ENCODE results near the gene HIP1.

The HIP1 gene

DNA sequence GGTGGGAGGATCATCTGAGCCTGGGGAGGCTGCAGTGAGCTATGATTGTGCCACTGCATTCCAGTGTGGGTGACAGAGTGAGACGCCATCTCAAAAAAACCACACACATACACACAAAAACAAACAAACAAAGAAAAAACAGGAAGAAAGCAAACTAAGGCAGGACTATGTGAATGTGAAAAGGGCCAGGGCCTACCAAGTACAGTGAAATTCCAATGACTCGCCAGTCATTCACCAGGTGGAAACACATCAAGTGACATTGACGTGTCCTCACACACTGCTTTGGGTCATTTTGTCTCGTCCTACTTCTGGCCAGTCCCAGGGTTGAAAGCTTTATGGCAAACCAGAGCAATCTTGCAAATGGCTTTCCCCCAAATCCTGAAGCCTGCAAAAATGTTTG is 79.9 kb downstream of the HIP1 start:
- TF ChIP-seq, protein P1, sequence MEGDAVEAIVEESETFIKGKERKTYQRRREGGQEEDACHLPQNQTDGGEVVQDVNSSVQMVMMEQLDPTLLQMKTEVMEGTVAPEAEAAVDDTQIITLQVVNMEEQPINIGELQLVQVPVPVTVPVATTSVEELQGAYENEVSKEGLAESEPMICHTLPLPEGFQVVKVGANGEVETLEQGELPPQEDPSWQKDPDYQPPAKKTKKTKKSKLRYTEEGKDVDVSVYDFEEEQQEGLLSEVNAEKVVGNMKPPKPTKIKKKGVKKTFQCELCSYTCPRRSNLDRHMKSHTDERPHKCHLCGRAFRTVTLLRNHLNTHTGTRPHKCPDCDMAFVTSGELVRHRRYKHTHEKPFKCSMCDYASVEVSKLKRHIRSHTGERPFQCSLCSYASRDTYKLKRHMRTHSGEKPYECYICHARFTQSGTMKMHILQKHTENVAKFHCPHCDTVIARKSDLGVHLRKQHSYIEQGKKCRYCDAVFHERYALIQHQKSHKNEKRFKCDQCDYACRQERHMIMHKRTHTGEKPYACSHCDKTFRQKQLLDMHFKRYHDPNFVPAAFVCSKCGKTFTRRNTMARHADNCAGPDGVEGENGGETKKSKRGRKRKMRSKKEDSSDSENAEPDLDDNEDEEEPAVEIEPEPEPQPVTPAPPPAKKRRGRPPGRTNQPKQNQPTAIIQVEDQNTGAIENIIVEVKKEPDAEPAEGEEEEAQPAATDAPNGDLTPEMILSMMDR (IDR thresholded peaks at IDR 0.05; ENCODE audit: control insufficient read depth, extremely low read depth, insufficient read depth), result no peak
- DNase-seq (ENCODE audit: low read depth), result no peak

GRCh38 chr7:75658369-75658768 is 80.4 kb downstream of the HIP1 start:
- no peak for DNase-seq (ENCODE audit: low read depth)
- TF ChIP-seq, protein P1 (IDR thresholded peaks at IDR 0.05; ENCODE audit: control insufficient read depth, extremely low read depth, insufficient read depth), result no peak
- H3K4me3 ChIP-seq (ENCODE audit: low read depth, low read length), result no peak overlapping the region

More for the DNA sequence above, 79.9 kb downstream of the HIP1 start:
- no peak overlapping the region for H3K4me3 ChIP-seq (ENCODE audit: low read depth, low read length)

DNA sequence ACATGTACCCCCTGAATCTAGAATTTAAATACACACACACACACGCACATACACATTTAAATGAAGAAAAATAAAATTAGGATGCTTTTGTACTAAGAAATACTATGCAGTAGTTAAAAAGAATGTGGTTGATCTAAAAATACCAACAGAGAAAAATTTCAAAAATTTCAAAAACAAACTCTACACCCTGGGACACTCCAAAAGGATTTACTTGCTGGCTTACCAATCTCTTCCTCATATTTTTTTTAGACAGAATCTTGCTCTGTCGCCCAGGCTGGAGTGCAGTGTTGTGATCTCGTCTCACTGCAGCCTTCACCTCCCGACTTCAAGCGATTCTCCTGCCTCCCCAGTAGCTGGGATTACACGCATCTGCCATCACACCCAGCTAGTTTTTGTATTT is 80.9 kb downstream of the HIP1 start:
- TF ChIP-seq, protein P1 (IDR thresholded peaks at IDR 0.05; ENCODE audit: control insufficient read depth, extremely low read depth, insufficient read depth), result no peak
- H3K4me3 ChIP-seq (ENCODE audit: low read depth, low read length), result no peak overlapping the region
- no peak for DNase-seq (ENCODE audit: low read depth)

GRCh38 chr7:75656740-75657139 is 82.0 kb downstream of the HIP1 start:
- TF ChIP-seq, protein P1 (IDR thresholded peaks at IDR 0.05; ENCODE audit: control insufficient read depth, extremely low read depth, insufficient read depth), result no peak
- DNase-seq (ENCODE audit: low read depth), result no peak
- no peak overlapping the region for H3K4me3 ChIP-seq (ENCODE audit: low read depth, low read length)

DNA sequence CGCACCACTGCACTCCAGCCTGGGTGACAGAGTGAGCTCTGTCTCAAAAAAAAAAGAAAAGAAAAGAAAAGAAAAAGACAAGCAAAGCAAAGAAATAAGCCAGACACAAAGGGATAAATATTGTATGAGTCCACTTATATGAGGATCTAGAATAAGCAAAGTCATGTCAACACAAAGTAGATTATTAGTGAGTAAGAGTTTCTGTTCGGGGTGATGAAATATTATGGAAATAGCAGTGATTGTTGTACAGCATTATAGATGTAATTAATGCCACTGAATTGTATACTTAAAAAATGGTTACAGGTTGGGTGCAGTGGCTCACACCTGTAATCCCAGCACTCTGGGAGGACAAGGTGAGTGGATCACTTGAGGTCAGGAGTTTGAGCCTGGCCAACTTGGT is 83.2 kb downstream of the HIP1 start:
- DNase-seq (ENCODE audit: low read depth), result no peak
- no peak overlapping the region for H3K4me3 ChIP-seq (ENCODE audit: low read depth, low read length)
- TF ChIP-seq, protein P1 (IDR thresholded peaks at IDR 0.05; ENCODE audit: control insufficient read depth, extremely low read depth, insufficient read depth), result no peak

DNA sequence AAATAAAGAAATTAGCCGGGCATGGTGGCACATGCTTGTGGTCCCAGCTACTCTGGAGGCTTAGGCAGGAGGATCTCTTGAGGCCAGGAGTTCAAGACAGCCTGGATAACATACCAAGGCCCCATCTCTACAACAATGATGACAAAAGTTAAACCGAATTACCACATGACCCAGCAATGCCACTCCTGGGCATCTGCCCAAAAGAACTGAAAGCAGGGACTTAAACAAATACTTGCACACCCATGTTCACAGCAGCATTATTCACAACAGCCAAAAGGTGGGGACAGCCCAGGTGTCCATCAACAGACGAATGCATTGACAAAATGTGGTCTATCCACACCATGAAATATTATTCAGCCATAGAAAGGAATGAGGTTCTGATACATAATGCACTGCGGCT is 83.9 kb downstream of the HIP1 start:
- peak; percentile 7 for DNase-seq (ENCODE audit: low read depth)
- no peak overlapping the region for H3K4me3 ChIP-seq (ENCODE audit: low read depth, low read length)
- TF ChIP-seq, protein P1 (IDR thresholded peaks at IDR 0.05; ENCODE audit: control insufficient read depth, extremely low read depth, insufficient read depth), result no peak

DNA sequence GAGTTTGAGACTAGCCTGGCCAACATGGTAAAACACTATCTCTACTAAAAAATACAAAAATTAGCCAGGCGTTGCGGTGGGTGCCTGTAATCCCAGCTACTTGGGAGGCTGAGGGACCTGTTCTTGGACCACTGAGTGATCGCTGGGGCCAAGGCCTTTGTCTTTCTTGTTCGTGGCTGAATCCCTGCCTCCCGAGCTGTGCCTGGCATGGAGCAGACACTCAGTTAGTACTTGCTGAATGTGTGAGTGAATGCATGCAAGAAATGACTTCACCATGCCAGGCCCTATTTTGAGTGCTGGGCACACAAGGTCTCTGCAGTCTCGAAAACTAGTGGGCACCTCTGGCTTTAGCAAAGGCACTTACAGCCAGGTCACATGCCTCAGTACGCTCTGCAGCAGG is 85.1 kb downstream of the HIP1 start:
- TF ChIP-seq, protein P1 (IDR thresholded peaks at IDR 0.05; ENCODE audit: control insufficient read depth, extremely low read depth, insufficient read depth), result no peak
- H3K4me3 ChIP-seq (ENCODE audit: low read depth, low read length), result no peak overlapping the region
- no peak for DNase-seq (ENCODE audit: low read depth)
